ENCODE results near the gene SERTAD3.

The SERTAD3 gene

GRCh38 chr19:40397568-40397906 lies 46.6 kb downstream of the SERTAD3 start:
- no peak overlapping the region for H3K27ac Mint-ChIP-seq
- peaks cover 0 to 4% of the 10 kb centered on the region in 2 donors for H3K36me3 Mint-ChIP-seq
- DNase-seq: no peak
- H3K9me3 Mint-ChIP-seq: no peaks in the 10 kb centered on the region
- H3K4me3 Mint-ChIP-seq: no peak overlapping the region
- peaks cover 14 to 40% of the 10 kb centered on the region in 2 donors for H3K27me3 Mint-ChIP-seq
- H3K4me1 Mint-ChIP-seq: peaks cover 8 to 14% of the 10 kb centered on the region in 2 donors
- ATAC-seq (replicated peaks): no peak

- no peak overlapping the region for H3K27ac Mint-ChIP-seq
- H3K9me3 Mint-ChIP-seq: no peaks in the 10 kb centered on the region
- H3K36me3 Mint-ChIP-seq: peaks cover 0 to 4% of the 10 kb centered on the region in 2 donors
- peaks cover 14 to 40% of the 10 kb centered on the region in 2 donors for H3K27me3 Mint-ChIP-seq
- no peak for DNase-seq
- H3K4me3 Mint-ChIP-seq: no peak overlapping the region
- H3K4me1 Mint-ChIP-seq: peaks cover 8 to 14% of the 10 kb centered on the region in 2 donors
- no peak for ATAC-seq (replicated peaks)
Measured at GRCh38 chr19:40396886-40397567, 47.1 kb downstream of the SERTAD3 start.

- no peak for DNase-seq
- H3K36me3 Mint-ChIP-seq: peaks cover 0 to 2% of the 10 kb centered on the region in 2 donors
- peaks cover 8 to 14% of the 10 kb centered on the region in 2 donors for H3K4me1 Mint-ChIP-seq
- no peaks in the 10 kb centered on the region for H3K9me3 Mint-ChIP-seq
- ATAC-seq (replicated peaks): no peak
- no peak overlapping the region for H3K27ac Mint-ChIP-seq
- no peak overlapping the region for H3K4me3 Mint-ChIP-seq
- H3K27me3 Mint-ChIP-seq: peaks cover 13 to 34% of the 10 kb centered on the region in 2 donors
Measured at GRCh38 chr19:40395956-40396355, 48.2 kb downstream of the SERTAD3 start.

DNA sequence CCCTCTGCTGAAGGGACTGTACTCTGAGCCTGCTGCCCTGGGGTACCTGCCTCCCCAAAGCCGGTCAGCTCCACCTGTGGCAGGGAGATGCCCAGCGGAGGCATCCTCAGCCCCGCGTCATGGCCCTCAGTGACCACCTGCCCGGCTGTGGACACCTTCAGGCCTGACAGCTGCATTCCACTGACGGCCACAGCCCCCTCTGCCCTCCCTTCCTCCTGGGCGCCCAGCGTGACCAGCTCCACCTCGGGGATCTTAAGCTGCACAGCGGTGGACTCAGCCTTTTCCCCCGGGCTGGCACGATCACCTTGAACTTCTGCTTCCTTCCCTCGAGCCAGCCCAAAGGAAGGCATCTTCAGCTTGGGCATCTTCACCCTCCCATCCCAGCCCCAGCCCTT lies 49.3 kb downstream of the SERTAD3 start:
- H3K9me3 Mint-ChIP-seq: no peaks in the 10 kb centered on the region
- ATAC-seq (replicated peaks) (no peak), DNase-seq (no peak)
- H3K4me3 Mint-ChIP-seq: no peak overlapping the region
- no peak overlapping the region for H3K27ac Mint-ChIP-seq
- peaks cover 12 to 35% of the 10 kb centered on the region in 2 donors for H3K27me3 Mint-ChIP-seq
- H3K4me1 Mint-ChIP-seq: peaks cover 8 to 14% of the 10 kb centered on the region in 2 donors
- peaks cover 0 to 2% of the 10 kb centered on the region in 2 donors for H3K36me3 Mint-ChIP-seq

- no peak for DNase-seq
- Mint-ChIP-seq H3K27me3 (peaks cover 7 to 29% of the 10 kb centered on the region in 2 donors), H3K36me3 (peaks cover 0 to 2% of the 10 kb centered on the region in 2 donors), H3K4me3 (no peak overlapping the region), H3K27ac (no peak overlapping the region), H3K4me1 (peaks cover 5 to 10% of the 10 kb centered on the region in 2 donors), H3K9me3 (no peaks in the 10 kb centered on the region)
- no peak for ATAC-seq (replicated peaks)
Measured at GRCh38 chr19:40393894-40394815, 50.0 kb downstream of the SERTAD3 start.

DNA sequence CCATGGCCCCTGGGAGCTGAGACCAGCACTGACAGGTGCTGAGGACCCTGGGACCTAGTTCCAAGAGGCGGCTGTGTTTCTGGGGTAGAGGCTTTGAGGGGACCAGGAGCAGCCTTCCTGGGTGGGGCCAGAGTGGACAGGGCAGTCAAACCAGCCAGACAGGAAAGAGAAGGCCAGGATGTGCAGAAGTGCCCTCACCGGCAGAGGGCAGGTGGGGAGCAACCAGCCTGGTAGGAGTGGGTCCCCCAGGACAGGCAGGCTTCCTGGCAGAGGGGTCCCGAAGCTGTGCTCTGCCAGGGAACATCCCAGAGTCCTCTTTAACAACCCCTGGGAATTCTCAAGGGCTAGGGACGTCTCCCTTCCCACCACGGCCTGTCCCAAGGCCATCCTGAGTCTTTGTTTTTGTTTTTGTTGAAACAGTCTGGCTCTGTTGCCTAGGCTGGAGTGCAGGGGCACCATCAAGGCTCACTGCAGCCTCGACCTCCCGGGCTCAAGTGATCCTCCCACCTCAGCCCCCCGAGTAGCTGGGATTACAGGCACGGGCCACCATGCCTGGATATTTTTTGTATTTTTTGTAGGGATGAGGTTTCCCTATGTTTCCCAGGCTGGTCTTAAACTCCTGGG lies 51.1 kb downstream of the SERTAD3 start:
- Mint-ChIP-seq H3K9me3 (no peaks in the 10 kb centered on the region), H3K27ac (no peak overlapping the region), H3K4me1 (peaks cover 0 to 1% of the 10 kb centered on the region in 2 donors), H3K4me3 (no peak overlapping the region), H3K36me3 (no peaks in the 10 kb centered on the region), H3K27me3 (peaks cover 4 to 19% of the 10 kb centered on the region in 2 donors)
- ATAC-seq (replicated peaks): no peak
- no peak for DNase-seq

GRCh38 chr19:40392123-40392522 lies 52.0 kb downstream of the SERTAD3 start:
- Mint-ChIP-seq H3K4me3 (no peak overlapping the region), H3K4me1 (no peaks in the 10 kb centered on the region), H3K36me3 (no peaks in the 10 kb centered on the region), H3K27me3 (peaks cover 5 to 19% of the 10 kb centered on the region in 2 donors), H3K27ac (no peak overlapping the region), H3K9me3 (no peaks in the 10 kb centered on the region)
- ATAC-seq (replicated peaks) (no peak), DNase-seq (no peak)
